Motor neuron (in vitro differentiated cells): Measurements from ENCODE around the gene IFT81. TPM values are rescaled to one million over a fixed set of nuclear protein-coding genes. Genes with fewer than 3 reads are reported as not detected.
A peak's percentile ranks its signal among the peaks of the same experiment; 100 is the strongest.

ENCODE experiments used
- ATAC-seq, 8 experiments: fragments of 200-7000 bp; cut with Tn5 transposase; replicated peaks in 6 of 8; 2 replicates each; pipeline ENCODE4 v1.8.0; 2021; ENCODE audit warnings: mild to moderate bottlenecking in 8 of 8, moderate library complexity in 8 of 8
- H3K27ac ChIP-seq, 2 donors: fragments of 250-450 bp; sonication (Bioruptor Pico); 2 replicates each; pipeline ENCODE4 v1.9.0; 2021; ENCODE audit warnings: antibody characterized with exemption in 2 of 2, mild to moderate bottlenecking in 2 of 2, moderate library complexity in 1 of 2
- H3K4me1 ChIP-seq, 2 donors: fragments of 250-450 bp; sonication (Bioruptor Pico); replicated peaks in 1 of 2; 2 replicates each; pipeline ENCODE4 v1.6.1; 2021; ENCODE audit warnings: antibody characterized with exemption in 2 of 2, mild to moderate bottlenecking in 2 of 2, moderate library complexity in 1 of 2
- H3K4me3 ChIP-seq, 5 donors: fragments of 250-450 bp; sonication (Bioruptor Pico); 2 replicates each; pipeline ENCODE4 v1.9.0; 2021; ENCODE audit warnings: antibody characterized with exemption in 5 of 5, mild to moderate bottlenecking in 5 of 5, moderate library complexity in 4 of 5
- WGBS, 10 experiments: fragments of 450-650 bp; shearing (Covaris generic); methylation state at CpG; one replicate each; pipeline ENCODE4 v1.0.0; 2022; 5-methylcytosine and 5-hydroxymethylcytosine counted together
- in situ Hi-C, 9 experiments: fragments of 400-800 bp; cut with MboI; loops; one replicate each; pipeline ENCODE4 v1.15.0; 2021; ENCODE audit warnings: low sequenced_read_pairs in 9 of 9, low pct_unique_long_range_greater_than_20kb in 2 of 9; ENCODE audit not compliant: unreplicated experiment in 9 of 9
- total RNA-seq, 8 experiments: library from RNA; unstranded; fragments of 300-600 nt; gene quantifications; 2 replicates each; pipeline versions ENCODE4 v1.2.3 to v1.2.4, GENCODE V29; 2022

Gene IFT81
- total RNA-seq, 8 experiments from 2014 or later, result 5.3 to 51.5 (median 33.7) TPM

DNA sequence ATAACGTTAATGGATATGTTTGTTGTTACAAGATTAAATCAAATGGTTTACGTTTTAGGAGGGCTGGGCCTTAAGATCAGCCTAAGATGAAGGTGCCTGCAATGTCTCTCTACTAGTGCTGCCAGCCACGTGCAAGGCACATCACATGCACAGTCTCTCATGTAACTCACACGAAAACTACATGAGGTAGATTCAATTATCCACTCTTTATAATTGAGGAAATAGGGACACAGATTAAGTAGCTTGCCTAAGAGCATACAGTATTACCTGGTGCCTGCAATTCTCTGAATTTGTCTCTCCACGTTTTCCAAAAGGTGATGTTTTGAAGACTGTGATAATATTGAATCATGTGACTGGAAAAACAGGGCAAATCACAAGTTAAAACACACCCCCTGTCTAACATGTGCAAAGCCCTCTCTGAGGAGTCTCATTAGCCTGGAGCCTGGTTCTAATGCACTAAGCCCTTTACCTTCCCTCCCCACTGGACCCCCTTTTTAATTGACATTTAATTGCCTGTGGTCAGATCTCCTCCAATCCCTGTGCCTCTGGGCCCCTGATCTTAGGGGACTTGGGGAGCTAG lies 142.3 kb downstream of the IFT81 start:
- 47 to 96% (median 86%) methylated on average over 2 to 5 of the region's 5 CpGs; no CpG with 5 or more reads in 1 of the 10 experiments for WGBS, 10 experiments
- Histone ChIP-seq H3K4me3 (no peak overlapping the region), H3K4me1 (peaks cover 14 to 25% of the 10 kb centered on the region in 2 donors), H3K27ac (no peak overlapping the region)
- in situ Hi-C loops, result no loop called here
- ATAC-seq, result no peak

GRCh38 chr12:110266980-110267620 lies 142.9 kb downstream of the IFT81 start:
- Histone ChIP-seq H3K4me1 (peaks cover 14 to 25% of the 10 kb centered on the region in 2 donors), H3K27ac (no peak overlapping the region), H3K4me3 (no peak overlapping the region)
- in situ Hi-C loops, result no loop called here
- peak; percentile 45 to 77 (median 58) for ATAC-seq
- WGBS, 10 experiments, result 0 to 75% (median 42%) methylated on average over 2 to 8 of the region's 9 CpGs; no CpG with 5 or more reads in 2 of the 10 experiments

Other genes starting within 250 kb of the IFT81 start
- 10 to 100 TPM; 11.7 to 36.2 (median 17.6) TPM for gene GLTP, start 243.8 kb upstream of the IFT81 start, total RNA-seq
- gene TCHP, start 224.1 kb upstream of the IFT81 start, total RNA-seq, result 10 to 100 TPM in 7 of 8 experiments, 1 to 10 TPM in 1; 7.5 to 23.7 (median 14.3) TPM
- 10 to 100 TPM; 15.5 to 52.4 (median 23.8) TPM for gene GIT2, start 128.0 kb upstream of the IFT81 start, total RNA-seq
- gene ANKRD13A, start 124.9 kb upstream of the IFT81 start, total RNA-seq, result 10 to 100 TPM; 23.2 to 41.5 (median 34.2) TPM
- 10 to 100 TPM; 14.3 to 78.8 (median 43.8) TPM for gene C12orf76, start 75.8 kb upstream of the IFT81 start, total RNA-seq
- gene ATP2A2, start 156.9 kb downstream of the IFT81 start, total RNA-seq, result 100 to 1,000 TPM in 5 of 8 experiments, 10 to 100 TPM in 3; 83.0 to 240 (median 119) TPM